K562 (cell line): ENCODE measurements around the gene RSBN1L. TPM values are rescaled to one million over a fixed set of nuclear protein-coding genes. Genes with fewer than 3 reads are reported as not detected.

ENCODE experiments used
- BHLHE40 ChIP-seq: IDR thresholded peaks from 2 replicates; pipeline ENCODE4 v1.6.1; 2011; ENCODE audit warnings: low read length, improper control_type of control experiment
- BRCA1 ChIP-seq, 2 experiments: fragments of 450-650 bp in 1 of 2; sonication (generic) in 1 of 2; formaldehyde crosslinking in 1 of 2; IDR thresholded peaks; 2 replicates each; pipeline versions ENCODE4 v1.5.0 to v1.6.1; 2017 to 2020; ENCODE audit warnings: mild to moderate bottlenecking in 1 of 2, missing genetic modification reagents in 1 of 2
- DDX20 ChIP-seq: fragments of 450-650 bp; IDR thresholded peaks from 2 replicates; pipeline ENCODE4 v1.6.1; 2016; ENCODE audit warnings: missing genetic modification characterization, low read depth, mild to moderate bottlenecking, missing compliant biosample characterization, moderate library complexity
- DNMT1 ChIP-seq: fragments of 450-650 bp; IDR thresholded peaks from 2 replicates; pipeline ENCODE4 v1.6.1; 2016; ENCODE audit warnings: antibody characterized with exemption, mild to moderate bottlenecking
- ETS2 ChIP-seq: IDR thresholded peaks from 2 replicates; pipeline ENCODE4 v1.6.1; 2016; ENCODE audit warnings: borderline replicate concordance, missing genetic modification characterization, mild to moderate bottlenecking, moderate library complexity, missing compliant biosample characterization; ENCODE audit not compliant: poor library complexity, severe bottlenecking
- FOXA1 ChIP-seq: fragments of 450-650 bp; IDR thresholded peaks from 2 replicates; pipeline ENCODE4 v1.6.1; 2016; ENCODE audit warnings: mild to moderate bottlenecking, borderline replicate concordance
- FUS ChIP-seq: fragments of 200-400 bp; formaldehyde crosslinking; optimal IDR thresholded peaks from 2 replicates; pipeline ENCODE3; 2017; ENCODE audit warnings: low read depth, low read length
- GATA2 ChIP-seq: sonication (generic); formaldehyde crosslinking; IDR thresholded peaks from 2 replicates; pipeline ENCODE4 v1.4.0; 2020; ENCODE audit warnings: mild to moderate bottlenecking, missing genetic modification reagents
- HMG20A ChIP-seq: fragments of 450-650 bp; formaldehyde crosslinking; conservative IDR thresholded peaks from 2 replicates; pipeline ENCODE4 v1.4.0; 2020; ENCODE audit warnings: mild to moderate bottlenecking, mixed read lengths
- L3MBTL2 ChIP-seq: fragments of 450-650 bp; IDR thresholded peaks from 2 replicates; pipeline ENCODE4 v1.6.1; 2016; ENCODE audit warnings: mild to moderate bottlenecking, moderate library complexity
- MCM7 ChIP-seq, 2 experiments: fragments of 450-650 bp; IDR thresholded peaks; 2 replicates each; pipeline ENCODE4 v1.6.1; 2016 to 2018
- MECOM ChIP-seq: fragments of 250-450 bp; sonication (Bioruptor Pico); IDR thresholded peaks from 2 replicates; pipeline ENCODE4 v1.8.0; 2022; ENCODE audit warnings: inconsistent platforms
- MYNN ChIP-seq, 2 experiments: sonication (generic); formaldehyde crosslinking in 1 of 2; IDR thresholded peaks; 2 replicates each; pipeline versions ENCODE4 v1.5.0 to v1.6.1; 2016 to 2020; ENCODE audit warnings: antibody characterized with exemption in 1 of 2, missing genetic modification reagents in 1 of 2
- NELFE ChIP-seq: IDR thresholded peaks from 2 replicates; pipeline ENCODE4 v1.6.1; 2011; ENCODE audit warnings: mild to moderate bottlenecking; ENCODE audit not compliant: insufficient read depth, insufficient read length
- POLR2AphosphoS2 ChIP-seq: IDR thresholded peaks from 2 replicates; pipeline ENCODE4 v1.6.1; 2012; ENCODE audit warnings: low read length, improper control_type of control experiment
- RAD51 ChIP-seq: fragments of 450-650 bp; IDR thresholded peaks from 2 replicates; pipeline ENCODE4 v1.7.1; 2016; ENCODE audit warnings: low read depth, mild to moderate bottlenecking, borderline replicate concordance
- SREBF1 ChIP-seq: fragments of 150-350 bp; IDR thresholded peaks from 2 replicates; pipeline ENCODE4 v1.6.1; 2014; ENCODE audit warnings: antibody characterized with exemption, low read depth, low read length, borderline replicate concordance
- SRF ChIP-seq, 2 experiments: fragments of 250-450, 450-650 bp in 1 of 2; sonication (Bioruptor Pico) in 1 of 2; sonication (generic) in 1 of 2; formaldehyde crosslinking; IDR thresholded peaks; 2 replicates each; pipeline versions ENCODE4 v1.5.0 to v1.5.1; 2020 to 2022; ENCODE audit warnings: mild to moderate bottlenecking in 1 of 2, missing genetic modification reagents in 1 of 2
- STAG1 ChIP-seq: sonication (generic); formaldehyde crosslinking; IDR thresholded peaks from 2 replicates; pipeline ENCODE4 v1.5.0; 2020; ENCODE audit warnings: missing genetic modification reagents, borderline replicate concordance
- TRIM24 ChIP-seq, 2 experiments: fragments of 450-650 bp; IDR thresholded peaks; 2 replicates each; pipeline ENCODE4 v1.6.1; 2016
- ZBTB17 ChIP-seq: fragments of 450-650 bp; formaldehyde crosslinking; IDR thresholded peaks from 2 replicates; pipeline ENCODE4 v1.4.0; 2020; ENCODE audit warnings: mild to moderate bottlenecking
- ZNF282 ChIP-seq: sonication (generic); formaldehyde crosslinking; IDR thresholded peaks from 2 replicates; pipeline ENCODE4 v1.8.1; 2023; ENCODE audit warnings: missing genetic modification reagents
- ZNF584 ChIP-seq: fragments of 200-800 bp; sonication (Bioruptor generic); IDR thresholded peaks from 2 replicates; pipeline ENCODE4 v1.6.1; 2016; ENCODE audit warnings: low read depth, mild to moderate bottlenecking, missing genetic modification characterization, missing compliant biosample characterization
- ZNF589 ChIP-seq: fragments of 200-800 bp; sonication (Bioruptor generic); IDR thresholded peaks from 2 replicates; pipeline ENCODE4 v1.6.1; 2016; ENCODE audit warnings: low read depth, missing genetic modification characterization, missing compliant biosample characterization
- polyA plus RNA-seq, 8 experiments: library from polyadenylated mRNA; depleted of rRNA in 4 of 8; stranded (reverse) in 5 of 8; unstranded in 3 of 8; fragments of >200 nt; fragmentation: Nextera tagmentation in 2 of 8; fragmentation: Illumina TruSeq in 1 of 8; extraction: Ambion mirVana in 2 of 8; extraction: Trizol in 1 of 8; gene quantifications; 2 replicates each; pipeline versions ENCODE4 v1.2.1 to v1.2.3, GENCODE V29; 2011 to 2014; ENCODE audit warnings: inconsistent platforms in 1 of 8, missing spikeins in 1 of 8
- total RNA-seq, 7 experiments: library from RNA; depleted of rRNA in 6 of 7; stranded (reverse); fragments of >200 nt in 6 of 7; fragmentation: Illumina TruSeq in 2 of 7; extraction: Trizol in 2 of 7; gene quantifications; 2 replicates each; pipeline versions ENCODE4 v1.2.1 to v1.2.3, GENCODE V29; 2011 to 2021; ENCODE audit warnings: low replicate concordance in 1 of 7
- TF ChIP-seq, protein P1 (sequence below): sonication (generic); formaldehyde crosslinking; IDR thresholded peaks from 2 replicates; pipeline ENCODE4 v1.8.0; 2022; ENCODE audit warnings: mild to moderate bottlenecking, missing genetic modification reagents
- TF ChIP-seq, protein P2 (sequence below): sonication (generic); formaldehyde crosslinking; IDR thresholded peaks from 2 replicates; pipeline ENCODE4 v1.8.1; 2023; ENCODE audit warnings: mild to moderate bottlenecking, missing genetic modification reagents
- TF ChIP-seq, protein P3 (sequence below): fragments of 450-650 bp; IDR thresholded peaks from 2 replicates; pipeline ENCODE4 v1.6.1; 2017; ENCODE audit warnings: mild to moderate bottlenecking, moderate library complexity

RSBN1L gene
- total and polyA plus RNA-seq, 9 of the 15 experiments (the other 6 are each of a cell fraction or from before 2014, with no cell fraction given) = 6.2 to 35.2 (median 20.1) TPM

DNA sequence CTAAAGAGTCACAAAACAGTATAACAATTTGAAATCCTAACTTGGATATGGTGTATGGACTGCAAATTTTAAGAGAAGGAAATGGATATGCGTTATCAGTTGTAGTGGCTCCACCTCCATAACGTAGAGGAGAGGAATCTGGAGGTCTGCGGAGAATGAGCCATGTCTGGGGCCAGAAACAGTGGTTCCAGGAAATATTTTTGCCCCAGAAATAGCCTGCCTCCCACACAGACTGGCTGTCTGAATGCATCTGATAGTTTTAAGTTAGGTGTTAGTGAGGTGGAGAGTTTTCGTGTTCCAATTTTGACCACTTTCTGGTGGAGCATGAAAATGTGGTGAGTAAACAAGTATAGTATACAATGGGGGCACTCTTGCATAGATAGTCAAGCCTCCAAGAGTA lies 103.9 kb downstream of the RSBN1L start (continued):
- TF ChIP-seq GATA2 (0 out of 2 replicates have a peak, but pooled peaks have one; percentile 25), SREBF1 (no peak), NELFE (no peak), DDX20 (tag) (no peak), ZNF589 (CRISPR knock-in tag) (no peak), ETS2 (tag) (no peak), HMG20A (CRISPR knock-in tag) (no peak), DNMT1 (no peak), STAG1 (CRISPR knock-in tag) (no peak), POLR2AphosphoS2 (no peak), TRIM24 (IDR thresholded peaks at IDR 0.05) (peak in 1 of 2 experiments; percentile 44; a peak in 1 of 4 replicates), MYNN (IDR thresholded peaks at IDR 0.05) (no peak), MYNN (CRISPR knock-in tag; IDR thresholded peaks at IDR 0.05) (no peak), MECOM (CRISPR knock-in tag) (no peak), FOXA1 (no peak), RAD51 (no peak), FUS (no peak), L3MBTL2 (no peak), ZNF584 (no peak), ZBTB17 (no peak; the same call in 1 of the 2 replicates), MCM7 (IDR thresholded peaks at IDR 0.05) (no peak), ZNF282 (no peak), BRCA1 (IDR thresholded peaks at IDR 0.05) (no peak), BRCA1 (CRISPR knock-in tag; IDR thresholded peaks at IDR 0.05) (no peak), BHLHE40 (no peak), SRF (CRISPR knock-in tag; IDR thresholded peaks at IDR 0.05) (no peak)
- TF ChIP-seq, protein P1, sequence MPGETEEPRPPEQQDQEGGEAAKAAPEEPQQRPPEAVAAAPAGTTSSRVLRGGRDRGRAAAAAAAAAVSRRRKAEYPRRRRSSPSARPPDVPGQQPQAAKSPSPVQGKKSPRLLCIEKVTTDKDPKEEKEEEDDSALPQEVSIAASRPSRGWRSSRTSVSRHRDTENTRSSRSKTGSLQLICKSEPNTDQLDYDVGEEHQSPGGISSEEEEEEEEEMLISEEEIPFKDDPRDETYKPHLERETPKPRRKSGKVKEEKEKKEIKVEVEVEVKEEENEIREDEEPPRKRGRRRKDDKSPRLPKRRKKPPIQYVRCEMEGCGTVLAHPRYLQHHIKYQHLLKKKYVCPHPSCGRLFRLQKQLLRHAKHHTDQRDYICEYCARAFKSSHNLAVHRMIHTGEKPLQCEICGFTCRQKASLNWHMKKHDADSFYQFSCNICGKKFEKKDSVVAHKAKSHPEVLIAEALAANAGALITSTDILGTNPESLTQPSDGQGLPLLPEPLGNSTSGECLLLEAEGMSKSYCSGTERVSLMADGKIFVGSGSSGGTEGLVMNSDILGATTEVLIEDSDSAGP (CRISPR knock-in tag) = no peak
- TF ChIP-seq, protein P2, sequence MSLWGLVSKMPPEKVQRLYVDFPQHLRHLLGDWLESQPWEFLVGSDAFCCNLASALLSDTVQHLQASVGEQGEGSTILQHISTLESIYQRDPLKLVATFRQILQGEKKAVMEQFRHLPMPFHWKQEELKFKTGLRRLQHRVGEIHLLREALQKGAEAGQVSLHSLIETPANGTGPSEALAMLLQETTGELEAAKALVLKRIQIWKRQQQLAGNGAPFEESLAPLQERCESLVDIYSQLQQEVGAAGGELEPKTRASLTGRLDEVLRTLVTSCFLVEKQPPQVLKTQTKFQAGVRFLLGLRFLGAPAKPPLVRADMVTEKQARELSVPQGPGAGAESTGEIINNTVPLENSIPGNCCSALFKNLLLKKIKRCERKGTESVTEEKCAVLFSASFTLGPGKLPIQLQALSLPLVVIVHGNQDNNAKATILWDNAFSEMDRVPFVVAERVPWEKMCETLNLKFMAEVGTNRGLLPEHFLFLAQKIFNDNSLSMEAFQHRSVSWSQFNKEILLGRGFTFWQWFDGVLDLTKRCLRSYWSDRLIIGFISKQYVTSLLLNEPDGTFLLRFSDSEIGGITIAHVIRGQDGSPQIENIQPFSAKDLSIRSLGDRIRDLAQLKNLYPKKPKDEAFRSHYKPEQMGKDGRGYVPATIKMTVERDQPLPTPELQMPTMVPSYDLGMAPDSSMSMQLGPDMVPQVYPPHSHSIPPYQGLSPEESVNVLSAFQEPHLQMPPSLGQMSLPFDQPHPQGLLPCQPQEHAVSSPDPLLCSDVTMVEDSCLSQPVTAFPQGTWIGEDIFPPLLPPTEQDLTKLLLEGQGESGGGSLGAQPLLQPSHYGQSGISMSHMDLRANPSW (CRISPR knock-in tag) = no peak
- TF ChIP-seq, protein P3, sequence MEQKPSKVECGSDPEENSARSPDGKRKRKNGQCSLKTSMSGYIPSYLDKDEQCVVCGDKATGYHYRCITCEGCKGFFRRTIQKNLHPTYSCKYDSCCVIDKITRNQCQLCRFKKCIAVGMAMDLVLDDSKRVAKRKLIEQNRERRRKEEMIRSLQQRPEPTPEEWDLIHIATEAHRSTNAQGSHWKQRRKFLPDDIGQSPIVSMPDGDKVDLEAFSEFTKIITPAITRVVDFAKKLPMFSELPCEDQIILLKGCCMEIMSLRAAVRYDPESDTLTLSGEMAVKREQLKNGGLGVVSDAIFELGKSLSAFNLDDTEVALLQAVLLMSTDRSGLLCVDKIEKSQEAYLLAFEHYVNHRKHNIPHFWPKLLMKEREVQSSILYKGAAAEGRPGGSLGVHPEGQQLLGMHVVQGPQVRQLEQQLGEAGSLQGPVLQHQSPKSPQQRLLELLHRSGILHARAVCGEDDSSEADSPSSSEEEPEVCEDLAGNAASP = no peak
